Measurements from ENCODE around the gene CCDC81. TPM values are rescaled to one million over a fixed set of nuclear protein-coding genes. Genes with fewer than 3 reads are reported as not detected.
"Not testable (repeated sequence)": the region's sequence is repeated elsewhere in the genome, so short reads cannot be mapped to it uniquely, and the experiment has no call there.

The CCDC81 gene
- total RNA-seq, 4 donors from 2014 or later: under 0.01 to 2.9 (median 0.44) TPM

DNA sequence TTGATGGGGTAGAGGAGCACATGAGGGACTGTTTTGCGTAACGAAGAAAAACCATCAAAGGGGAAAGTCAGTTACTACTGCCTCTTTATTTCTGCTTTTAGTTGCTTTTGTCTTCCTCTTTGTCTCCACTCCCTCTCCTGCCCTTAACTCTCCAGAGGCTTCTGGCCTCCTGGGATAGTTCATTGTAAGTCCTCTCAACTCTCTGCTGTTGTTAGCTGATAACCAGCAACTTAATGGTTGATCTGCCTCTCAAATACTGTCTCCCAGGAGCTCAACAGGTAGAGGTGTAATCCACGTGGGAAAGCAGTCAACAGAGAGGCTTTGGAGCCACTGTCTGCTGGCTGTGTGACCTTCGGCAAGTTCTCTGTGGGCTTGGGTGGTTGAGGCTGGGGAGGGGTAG lies 47.3 kb downstream of the CCDC81 start:
- intact Hi-C loops (cut with DNase I): no loop called here
- Histone ChIP-seq H3K36me3 (no peaks in the 10 kb centered on the region), H3K4me1 (peaks cover 0 to 3% (median 0%) of the 10 kb centered on the region in 4 donors), H3K27me3 (no peaks in the 10 kb centered on the region), H3K27ac (replicated peaks in 1 of 4) (no peak overlapping the region), H3K4me3 (no peak overlapping the region), H3K9me3 (peaks cover 0 to 10% (median 1%) of the 10 kb centered on the region in 4 donors)
- no peak for DNase-seq (ENCODE audit: extremely low spot score)
- TF ChIP-seq POLR2A (IDR thresholded peaks at IDR 0.05; ENCODE audit: low read depth): no peak
- 71% methylated on average over 4 of the region's 4 CpGs for WGBS

- Histone ChIP-seq H3K9me3 (peaks cover 0 to 15% (median 2%) of the 10 kb centered on the region in 4 donors), H3K4me3 (no peak overlapping the region), H3K27me3 (no peaks in the 10 kb centered on the region), H3K27ac (replicated peaks in 1 of 4) (no peak overlapping the region), H3K4me1 (peaks cover 0 to 3% (median 0%) of the 10 kb centered on the region in 4 donors), H3K36me3 (no peaks in the 10 kb centered on the region)
- WGBS: 86% methylated on average over 12 of the region's 12 CpGs
- no peak for TF ChIP-seq POLR2AphosphoS5 (IDR thresholded peaks at IDR 0.05)
- no peak for TF ChIP-seq POLR2A (IDR thresholded peaks at IDR 0.05; ENCODE audit: low read depth)
- TF ChIP-seq CTCF (IDR thresholded peaks at IDR 0.05): no peak
- no peak for TF ChIP-seq EP300 (IDR thresholded peaks at IDR 0.05)
- intact Hi-C loops (cut with DNase I): no loop called here
- DNase-seq (ENCODE audit: extremely low spot score): no peak
These were observed 47.7 kb downstream of the CCDC81 start for GRCh38 chr11:86422371-86422770.

DNA sequence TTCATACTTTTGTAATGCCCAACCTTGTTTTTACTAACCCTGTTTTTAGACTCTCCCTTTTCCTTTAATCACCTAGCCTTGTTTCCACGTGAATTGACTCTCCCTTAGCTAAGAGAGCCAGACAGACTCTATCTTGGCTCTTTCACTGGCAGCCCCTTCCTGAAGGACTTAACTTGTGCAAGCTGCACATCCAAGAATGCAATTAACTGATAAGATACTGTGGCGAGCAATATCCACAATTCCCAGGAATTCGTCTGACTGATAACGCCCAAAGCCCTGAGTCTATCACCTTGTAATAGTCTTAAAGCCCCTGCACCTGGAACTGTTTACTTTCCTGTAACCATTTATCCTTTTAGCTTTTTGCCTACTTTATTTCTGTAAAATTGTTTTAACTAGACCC lies 48.8 kb downstream of the CCDC81 start:
- DNase-seq (ENCODE audit: extremely low spot score); intact Hi-C loops (cut with DNase I); H3K4me3 ChIP-seq; H3K36me3 ChIP-seq; H3K4me1 ChIP-seq; H3K27me3 ChIP-seq; H3K27ac ChIP-seq (replicated peaks in 1 of 4): not testable (repeated sequence)
- peaks cover 0 to 18% (median 2%) of the 10 kb centered on the region in 4 donors for H3K9me3 ChIP-seq
- WGBS: 64% methylated on average over 4 of the region's 4 CpGs

GRCh38 chr11:86427441-86427840 lies 52.8 kb downstream of the CCDC81 start:
- H3K27me3 ChIP-seq: no peaks in the 10 kb centered on the region

GRCh38 chr11:86431258-86431657 lies 56.6 kb downstream of the CCDC81 start:
- intact Hi-C loops (cut with DNase I): no loop called here
- Histone ChIP-seq H3K27me3 (no peaks in the 10 kb centered on the region), H3K4me1 (no peaks in the 10 kb centered on the region), H3K4me3 (no peak overlapping the region), H3K9me3 (peaks cover 0 to 14% (median 2%) of the 10 kb centered on the region in 4 donors), H3K27ac (replicated peaks in 1 of 4) (no peak overlapping the region), H3K36me3 (peaks cover 0 to 18% (median 1%) of the 10 kb centered on the region in 4 donors)
- DNase-seq (ENCODE audit: extremely low spot score): no peak
- 89% methylated on average over 36 of the region's 37 CpGs for WGBS
- TF ChIP-seq EP300 (IDR thresholded peaks at IDR 0.05) (no peak), POLR2AphosphoS5 (IDR thresholded peaks at IDR 0.05) (no peak), CTCF (IDR thresholded peaks at IDR 0.05) (no peak), POLR2A (IDR thresholded peaks at IDR 0.05; ENCODE audit: low read depth) (no peak)

More at GRCh38 chr11:86427441-86427840, 52.8 kb downstream of the CCDC81 start:
- Histone ChIP-seq H3K9me3 (peaks cover 0 to 18% (median 2%) of the 10 kb centered on the region in 4 donors), H3K4me3 (no peak overlapping the region), H3K4me1 (no peaks in the 10 kb centered on the region), H3K36me3 (peaks cover 0 to 3% (median 0%) of the 10 kb centered on the region in 4 donors), H3K27ac (replicated peaks in 1 of 4) (no peak overlapping the region)
- DNase-seq (ENCODE audit: extremely low spot score): no peak
- TF ChIP-seq POLR2A (IDR thresholded peaks at IDR 0.05; ENCODE audit: low read depth): no peak
- no peak for TF ChIP-seq CTCF (IDR thresholded peaks at IDR 0.05)
- no peak for TF ChIP-seq EP300 (IDR thresholded peaks at IDR 0.05)
- TF ChIP-seq POLR2AphosphoS5 (IDR thresholded peaks at IDR 0.05): no peak
- intact Hi-C loops (cut with DNase I): no loop called here

DNA sequence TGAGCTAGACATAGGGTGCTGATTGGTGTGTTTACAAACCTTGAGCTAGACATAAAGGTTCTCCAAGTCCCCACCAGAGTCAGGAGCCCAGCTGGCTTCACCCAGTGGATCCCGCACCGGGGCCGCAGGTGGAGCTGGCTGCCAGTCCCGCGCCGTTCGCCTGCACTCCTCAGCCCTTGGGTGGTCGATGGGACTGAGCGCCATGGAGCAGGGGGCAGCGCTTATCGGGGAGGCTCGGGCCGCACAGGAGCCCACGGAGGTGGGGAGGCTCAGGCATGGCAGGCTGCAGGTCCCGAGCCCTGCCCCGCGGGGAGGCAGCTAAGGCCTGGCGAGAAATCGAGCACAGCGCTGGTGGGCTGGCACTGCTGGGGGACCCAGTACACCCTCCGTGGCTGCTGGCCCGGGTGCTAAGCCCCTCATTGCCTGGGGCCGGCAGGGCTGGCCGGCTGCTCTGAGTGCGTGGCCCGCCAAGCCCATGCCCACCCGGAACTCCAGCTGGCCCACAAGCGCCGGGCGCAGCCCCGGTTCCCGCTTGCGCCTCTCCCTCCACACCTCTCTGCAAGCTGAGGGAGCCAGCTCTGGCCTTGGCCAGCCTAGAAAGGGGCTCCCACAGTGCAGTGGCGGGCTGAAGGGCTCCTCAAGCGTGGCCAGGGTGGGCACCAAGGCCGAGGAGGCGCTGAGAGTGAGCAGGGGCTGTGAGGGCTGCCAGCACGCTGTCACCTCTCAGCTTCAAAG lies 58.8 kb downstream of the CCDC81 start:
- H3K27me3 ChIP-seq; intact Hi-C loops (cut with DNase I); DNase-seq (ENCODE audit: extremely low spot score); H3K4me1 ChIP-seq; H3K27ac ChIP-seq (replicated peaks in 1 of 4); H3K9me3 ChIP-seq; H3K4me3 ChIP-seq: not testable (repeated sequence)
- WGBS: 95% methylated on average over 33 of the region's 38 CpGs
- H3K36me3 ChIP-seq: peaks cover 0 to 18% (median 1%) of the 10 kb centered on the region in 4 donors

Measured in esophagus muscularis mucosa (tissue), 4 donors.